Hepatocyte (in vitro differentiated cells): ENCODE results near the gene SLC9C2.
"Not testable (repeated sequence)": the region's sequence is repeated elsewhere in the genome, so short reads cannot be mapped to it uniquely, and the experiment has no call there.

Experiments used
- CTCF ChIP-seq: fragments of 200-600 bp; sonication (generic); IDR thresholded peaks from 2 replicates; pipeline ENCODE4 v1.5.1; 2016; ENCODE audit warnings: antibody characterized with exemption, mild to moderate bottlenecking; ENCODE audit not compliant: poor library complexity
- EZH2 ChIP-seq: fragments of 200-600 bp; sonication (generic); IDR thresholded peaks from 2 replicates; pipeline ENCODE4 v1.6.1; 2016; ENCODE audit warnings: antibody characterized with exemption, mild to moderate bottlenecking, borderline replicate concordance
- EZH2phosphoT487 ChIP-seq: fragments of 200-600 bp; sonication (generic); IDR thresholded peaks from one replicate; pipeline ENCODE4 v1.6.1; 2018; ENCODE audit warnings: antibody characterized with exemption, mild to moderate bottlenecking, low read depth, moderate library complexity; ENCODE audit not compliant: unreplicated experiment, severe bottlenecking

GRCh38 chr1:173514503-173514902 is 88.4 kb downstream of the SLC9C2 start:
- not testable (repeated sequence) for TF ChIP-seq CTCF, EZH2, EZH2phosphoT487
